ENCODE measurements around the gene DNAH10.

DNAH10 gene

GRCh38 chr12:123829561-123829960, 67.5 kb downstream of the DNAH10 start:
- Histone ChIP-seq H3K9ac (ENCODE audit: low read length) (no peak overlapping the region), H3K4me3 (ENCODE audit: insufficient read depth, low read length, poor library complexity, severe bottlenecking) (no peak overlapping the region), H3F3A (ENCODE audit: insufficient read depth) (no peaks in the 10 kb centered on the region), H3K9me3 (ENCODE audit: insufficient read depth, low read length) (no peaks in the 10 kb centered on the region), H3K4me2 (ENCODE audit: low read depth, low read length, poor library complexity, severe bottlenecking) (no peak overlapping the region), H3K36me3 (ENCODE audit: low read length) (no peaks in the 10 kb centered on the region), H3K9me2 (replicated peaks; ENCODE audit: insufficient read depth, low read length) (no peaks in the 10 kb centered on the region), H3K27me3 (ENCODE audit: low read length) (no peaks in the 10 kb centered on the region), H4K20me1 (ENCODE audit: low read depth, low read length) (no peaks in the 10 kb centered on the region), H3K79me2 (ENCODE audit: insufficient read depth, low read length) (no peaks in the 10 kb centered on the region), H3K27ac (ENCODE audit: low read depth, low read length) (no peak overlapping the region), H2AFZ (ENCODE audit: low read depth, low read length, severe bottlenecking) (no peak overlapping the region)
- TF ChIP-seq CTCF (IDR thresholded peaks at IDR 0.05; ENCODE audit: insufficient read depth, low read length, poor library complexity, severe bottlenecking) = no peak
- TF ChIP-seq EZH2phosphoT487 (conservative IDR thresholded peaks at IDR 0.05; ENCODE audit: low read length) = no peak

GRCh38 chr12:123830675-123831074, 68.6 kb downstream of the DNAH10 start:
- Histone ChIP-seq H3K4me2 (ENCODE audit: low read depth, low read length, poor library complexity, severe bottlenecking) (no peak overlapping the region), H3K9ac (ENCODE audit: low read length) (no peak overlapping the region), H2AFZ (ENCODE audit: low read depth, low read length, severe bottlenecking) (no peak overlapping the region), H4K20me1 (ENCODE audit: low read depth, low read length) (no peaks in the 10 kb centered on the region), H3K9me2 (replicated peaks; ENCODE audit: insufficient read depth, low read length) (no peaks in the 10 kb centered on the region), H3K27me3 (ENCODE audit: low read length) (no peaks in the 10 kb centered on the region), H3K27ac (ENCODE audit: low read depth, low read length) (no peak overlapping the region), H3K36me3 (ENCODE audit: low read length) (no peaks in the 10 kb centered on the region), H3F3A (ENCODE audit: insufficient read depth) (no peaks in the 10 kb centered on the region), H3K9me3 (ENCODE audit: insufficient read depth, low read length) (no peaks in the 10 kb centered on the region), H3K79me2 (ENCODE audit: insufficient read depth, low read length) (no peaks in the 10 kb centered on the region), H3K4me3 (ENCODE audit: insufficient read depth, low read length, poor library complexity, severe bottlenecking) (no peak overlapping the region)
- TF ChIP-seq EZH2phosphoT487 (conservative IDR thresholded peaks at IDR 0.05; ENCODE audit: low read length) (no peak), CTCF (IDR thresholded peaks at IDR 0.05; ENCODE audit: insufficient read depth, low read length, poor library complexity, severe bottlenecking) (no peak)

- TF ChIP-seq CTCF (IDR thresholded peaks at IDR 0.05; ENCODE audit: insufficient read depth, low read length, poor library complexity, severe bottlenecking) = no peak
- no peak for TF ChIP-seq EZH2phosphoT487 (conservative IDR thresholded peaks at IDR 0.05; ENCODE audit: low read length)
- Histone ChIP-seq H3K9me2 (replicated peaks; ENCODE audit: insufficient read depth, low read length) (no peaks in the 10 kb centered on the region), H3K36me3 (ENCODE audit: low read length) (no peaks in the 10 kb centered on the region), H3K9me3 (ENCODE audit: insufficient read depth, low read length) (no peaks in the 10 kb centered on the region), H3F3A (ENCODE audit: insufficient read depth) (no peaks in the 10 kb centered on the region), H3K4me3 (ENCODE audit: insufficient read depth, low read length, poor library complexity, severe bottlenecking) (no peak overlapping the region), H2AFZ (ENCODE audit: low read depth, low read length, severe bottlenecking) (no peak overlapping the region), H3K27me3 (ENCODE audit: low read length) (no peaks in the 10 kb centered on the region), H4K20me1 (ENCODE audit: low read depth, low read length) (no peaks in the 10 kb centered on the region), H3K79me2 (ENCODE audit: insufficient read depth, low read length) (no peaks in the 10 kb centered on the region), H3K9ac (ENCODE audit: low read length) (no peak overlapping the region), H3K27ac (ENCODE audit: low read depth, low read length) (no peak overlapping the region), H3K4me2 (ENCODE audit: low read depth, low read length, poor library complexity, severe bottlenecking) (no peak overlapping the region)
Measured at GRCh38 chr12:123832052-123832451, 70.0 kb downstream of the DNAH10 start.

All from SU-DHL-6 (cell line).